Right lobe of liver (tissue), 4 donors: ENCODE results near the gene DUS3L.

ENCODE experiments used
- POLR2A ChIP-seq: fragments of 450-650 bp; IDR thresholded peaks from one replicate; pipeline ENCODE4 v1.6.1; 2017; ENCODE audit warnings: antibody characterized with exemption, mild to moderate bottlenecking
- TF ChIP-seq, protein P1 (sequence below), 4 donors: fragments of 200-600 bp in 3 of 4; fragments of 450-650 bp in 1 of 4; IDR thresholded peaks; one replicate each; pipeline versions ENCODE4 v1.5.1 to v1.8.0; 2016 to 2022; ENCODE audit warnings: antibody characterized with exemption in 4 of 4, mild to moderate bottlenecking in 2 of 4
- donor health status: DM: no; HTN: no; CAD: no.
- donor health status: DM: no; HTN: no; CAD: no.
- donor health status: DM: no; HTN: yes; CAD: no.

DNA sequence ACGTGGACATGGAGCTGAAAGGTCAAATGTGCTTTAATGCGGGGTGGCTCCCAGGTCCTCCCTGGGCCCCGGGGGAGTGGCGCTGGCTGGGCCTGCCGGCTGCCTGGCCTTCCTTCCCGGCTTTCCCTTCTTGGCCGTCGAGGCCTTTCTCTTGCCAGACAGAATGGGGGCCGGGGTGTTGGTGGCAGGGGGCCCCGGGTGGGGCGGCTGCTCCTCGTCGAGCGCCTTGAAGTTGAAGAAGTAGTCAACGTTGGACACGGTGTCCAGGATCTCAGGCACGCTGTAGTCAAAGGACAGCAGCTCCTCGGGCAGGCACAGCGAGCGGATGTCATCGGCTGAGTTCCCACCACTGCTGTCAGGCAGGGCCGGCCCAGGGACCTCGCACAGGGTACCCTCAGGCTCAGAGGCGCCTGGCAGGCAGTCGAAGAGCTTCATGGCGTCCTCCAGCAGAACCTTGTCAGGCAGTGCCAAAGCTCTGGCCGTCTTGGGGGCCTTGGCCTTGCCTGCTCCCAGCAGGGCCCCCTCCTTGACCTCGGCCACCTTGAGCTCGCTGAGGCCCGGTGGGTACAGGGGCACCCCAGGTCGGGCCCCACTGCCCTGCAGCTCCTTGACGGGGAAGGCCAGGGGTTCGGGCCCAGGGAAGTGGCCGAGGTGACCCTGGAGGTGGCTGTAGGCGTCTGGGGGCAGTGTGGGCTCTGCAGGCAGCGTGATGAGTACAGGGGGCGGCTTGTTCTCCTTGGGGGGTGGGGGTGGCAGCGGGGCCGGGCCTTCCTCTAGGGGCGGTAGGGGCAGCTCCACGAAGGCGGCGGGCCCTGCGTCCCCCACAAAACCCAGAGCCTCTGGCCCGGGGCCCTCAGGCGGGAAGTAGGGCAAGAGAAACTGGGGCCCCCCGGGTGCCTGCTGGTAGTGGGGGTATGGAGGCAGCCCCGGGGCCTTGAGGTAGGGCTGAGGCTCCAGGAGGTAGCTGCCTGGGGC lies 7.7 kb downstream of the DUS3L start:
- TF ChIP-seq, protein P1, sequence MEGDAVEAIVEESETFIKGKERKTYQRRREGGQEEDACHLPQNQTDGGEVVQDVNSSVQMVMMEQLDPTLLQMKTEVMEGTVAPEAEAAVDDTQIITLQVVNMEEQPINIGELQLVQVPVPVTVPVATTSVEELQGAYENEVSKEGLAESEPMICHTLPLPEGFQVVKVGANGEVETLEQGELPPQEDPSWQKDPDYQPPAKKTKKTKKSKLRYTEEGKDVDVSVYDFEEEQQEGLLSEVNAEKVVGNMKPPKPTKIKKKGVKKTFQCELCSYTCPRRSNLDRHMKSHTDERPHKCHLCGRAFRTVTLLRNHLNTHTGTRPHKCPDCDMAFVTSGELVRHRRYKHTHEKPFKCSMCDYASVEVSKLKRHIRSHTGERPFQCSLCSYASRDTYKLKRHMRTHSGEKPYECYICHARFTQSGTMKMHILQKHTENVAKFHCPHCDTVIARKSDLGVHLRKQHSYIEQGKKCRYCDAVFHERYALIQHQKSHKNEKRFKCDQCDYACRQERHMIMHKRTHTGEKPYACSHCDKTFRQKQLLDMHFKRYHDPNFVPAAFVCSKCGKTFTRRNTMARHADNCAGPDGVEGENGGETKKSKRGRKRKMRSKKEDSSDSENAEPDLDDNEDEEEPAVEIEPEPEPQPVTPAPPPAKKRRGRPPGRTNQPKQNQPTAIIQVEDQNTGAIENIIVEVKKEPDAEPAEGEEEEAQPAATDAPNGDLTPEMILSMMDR (IDR thresholded peaks at IDR 0.05), result no peak
- TF ChIP-seq POLR2A, result no peak
